HG03175 (cell line): Measurements from ENCODE around the gene TUBB8.
"Not testable (repeated sequence)": the region's sequence is repeated elsewhere in the genome, so short reads cannot be mapped to it uniquely, and the experiment has no call there.

ENCODE experiments used
- ATAC-seq: cut with Tn5 transposase; IDR thresholded peaks from one replicate; pipeline ENCODE4 v1.9.1; 2021; ENCODE audit warnings: mild to moderate bottlenecking, moderate library complexity; ENCODE audit not compliant: unreplicated experiment

Gene TUBB8

DNA sequence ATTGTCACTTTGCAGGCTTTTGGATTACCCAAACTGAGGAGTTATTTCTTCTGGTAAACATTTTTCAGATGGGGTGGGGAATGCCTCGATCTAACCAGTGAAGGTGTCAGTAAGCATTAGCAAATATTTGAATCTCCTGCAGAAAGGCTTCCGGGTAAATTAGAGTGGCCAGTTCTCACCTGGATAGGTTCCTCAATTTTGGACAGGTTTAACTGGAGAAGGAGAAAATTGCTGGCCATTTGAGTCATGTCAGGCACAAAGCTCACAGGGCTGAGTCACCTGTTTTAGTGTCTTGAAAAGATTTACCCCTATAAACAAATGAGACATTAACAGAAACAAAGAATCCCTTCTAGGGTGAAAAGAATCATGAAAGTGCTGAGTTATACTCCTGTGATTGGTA lies 830 bp upstream of the TUBB8 start:
- not testable (repeated sequence) for ATAC-seq

DNA sequence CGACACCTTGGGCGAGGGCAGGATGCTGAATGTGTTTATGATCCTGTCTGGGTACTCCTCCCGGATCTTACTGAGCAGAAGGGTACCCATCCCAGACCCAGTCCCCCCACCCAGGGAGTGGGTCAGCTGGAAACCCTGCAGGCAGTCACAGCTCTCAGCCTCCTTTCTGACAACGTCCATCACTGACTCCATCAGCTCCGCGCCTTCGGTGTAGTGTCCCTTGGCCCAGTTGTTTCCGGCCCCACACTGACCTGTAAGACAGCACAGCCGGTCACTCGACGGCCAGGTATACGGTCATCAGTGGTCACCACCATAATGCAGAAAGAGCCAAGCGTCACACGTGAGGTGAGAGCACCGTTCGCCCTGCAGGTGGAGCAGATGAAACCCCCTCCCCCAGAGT lies 1.2 kb downstream of the TUBB8 start:
- not testable (repeated sequence) for ATAC-seq

DNA sequence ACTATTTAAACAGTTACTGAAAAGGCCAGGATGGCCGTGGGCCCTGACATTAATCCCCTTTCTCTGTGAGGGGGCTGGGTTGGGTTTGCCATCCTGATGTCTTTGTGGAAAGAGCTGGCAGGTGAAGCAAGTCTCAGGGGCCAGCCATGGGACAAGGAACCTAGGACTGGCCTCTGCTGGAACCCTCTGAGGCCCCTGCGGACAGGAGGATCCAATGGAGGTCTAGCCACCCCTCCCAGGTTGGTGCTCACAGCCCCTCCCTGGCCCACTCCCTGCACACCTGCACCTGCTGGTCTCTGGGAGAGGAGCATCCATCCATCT lies 35.8 kb downstream of the TUBB8 start:
- not testable (repeated sequence) for ATAC-seq

DNA sequence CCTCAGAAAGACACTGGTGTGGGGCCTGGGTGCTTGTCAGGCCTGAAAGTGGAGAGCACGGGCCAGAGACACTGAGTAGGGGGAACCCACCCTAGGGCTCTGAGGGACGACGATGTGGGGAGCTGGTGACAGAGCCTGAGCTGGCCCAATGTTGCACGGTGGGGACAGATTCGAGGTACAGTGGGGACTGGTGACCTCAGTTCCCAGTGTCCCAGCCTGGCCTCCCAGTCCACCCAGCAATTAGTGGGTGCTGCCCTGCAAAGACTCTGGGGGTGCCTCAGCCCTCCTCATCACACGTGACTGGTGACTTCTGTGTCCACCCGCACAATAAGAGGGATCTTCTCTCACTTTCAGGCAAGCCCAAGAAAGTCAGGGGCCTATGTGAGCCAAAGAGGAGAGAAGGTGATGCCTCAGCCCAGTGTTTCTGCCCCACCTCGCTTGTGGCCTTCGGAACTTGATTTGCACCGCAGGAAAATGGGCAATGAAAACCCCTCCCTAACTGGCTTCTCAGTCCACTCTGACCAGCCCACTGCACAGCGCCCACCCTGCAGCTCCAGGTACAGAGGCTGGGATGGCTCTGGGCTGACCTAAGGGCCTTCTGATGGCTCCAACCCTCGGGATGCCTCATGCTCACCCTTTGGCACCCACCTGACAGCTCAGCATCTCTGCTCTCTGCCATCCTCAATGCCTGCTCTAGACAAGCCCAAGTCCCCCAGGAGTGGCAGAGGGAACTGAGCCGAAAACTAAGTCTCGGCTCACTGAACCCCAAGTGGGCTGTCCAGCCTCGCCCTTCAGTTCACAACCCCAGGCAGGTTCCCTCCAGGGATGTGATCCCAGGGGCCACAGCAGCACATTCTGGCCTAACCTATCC lies 36.4 kb downstream of the TUBB8 start:
- not testable (repeated sequence) for ATAC-seq

GRCh38 chr10:11260-11659 lies 37.8 kb downstream of the TUBB8 start:
- not testable (repeated sequence) for ATAC-seq

- ATAC-seq: not testable (repeated sequence)
Observed at GRCh38 chr10:10261-10971, 38.7 kb downstream of the TUBB8 start.
